NCI-H2171 (cell line): ENCODE data around the gene TNFAIP1.

Experiments
- DNase-seq: peaks from one replicate; lab custom pipeline; 2025; lab: John Stamatoyannopoulos, UW

Gene TNFAIP1

DNA sequence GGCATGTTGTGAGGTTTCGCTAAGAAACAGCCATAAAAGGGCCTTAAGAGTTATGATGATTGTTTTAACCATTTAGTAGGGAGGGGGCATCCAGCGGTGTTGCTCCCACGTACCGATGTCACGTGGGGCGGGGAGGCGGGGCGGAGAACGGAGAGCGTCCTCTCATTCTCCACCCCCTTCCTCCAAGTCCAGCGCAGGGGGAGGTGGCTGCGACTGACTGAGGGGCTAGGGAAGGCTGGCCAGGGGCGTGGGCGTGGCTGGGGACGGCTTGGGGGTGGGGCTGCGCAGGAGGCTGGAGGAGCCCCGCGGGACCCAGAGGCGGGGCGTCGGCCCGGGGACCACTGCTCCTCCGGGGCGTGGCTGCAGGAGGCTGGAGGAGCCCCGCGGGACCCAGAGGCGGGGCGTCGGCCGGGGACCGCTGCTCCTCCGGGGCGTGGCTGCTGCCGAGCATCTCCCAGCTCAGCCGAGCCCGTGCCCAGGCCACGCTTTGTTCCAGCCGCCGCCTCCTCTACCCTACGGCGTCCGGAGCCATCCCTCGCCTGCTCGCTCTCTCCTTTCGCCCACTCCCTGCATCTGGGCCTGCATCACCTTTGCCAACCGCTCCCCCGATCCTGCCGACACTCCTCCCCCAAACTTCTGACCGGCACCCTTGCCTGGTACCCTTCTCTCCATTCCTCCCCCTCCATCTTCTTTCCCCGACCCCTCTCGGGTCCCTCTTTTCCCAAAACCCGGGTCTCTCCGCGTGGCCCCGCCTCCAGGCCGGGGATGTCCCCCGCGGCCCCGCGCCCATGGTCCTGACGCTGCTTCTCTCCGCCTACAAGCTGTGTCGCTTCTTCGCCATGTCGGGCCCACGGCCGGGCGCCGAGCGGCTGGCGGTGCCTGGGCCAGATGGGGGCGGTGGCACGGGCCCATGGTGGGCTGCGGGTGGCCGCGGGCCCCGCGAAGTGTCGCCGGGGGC is 36.0 kb downstream of the TNFAIP1 start, which contains the start of gene SARM1:
SARM1 (plus strand) TSS at position 450 of the 958 bp plus-strand sequence; CDS start at position 789, 339 bp downstream.
- DNase-seq = peak; percentile 93

- DNase-seq = peak; percentile 46
These were observed 36.8 kb downstream of the TNFAIP1 start for GRCh38 chr17:28372203-28372944.

DNA sequence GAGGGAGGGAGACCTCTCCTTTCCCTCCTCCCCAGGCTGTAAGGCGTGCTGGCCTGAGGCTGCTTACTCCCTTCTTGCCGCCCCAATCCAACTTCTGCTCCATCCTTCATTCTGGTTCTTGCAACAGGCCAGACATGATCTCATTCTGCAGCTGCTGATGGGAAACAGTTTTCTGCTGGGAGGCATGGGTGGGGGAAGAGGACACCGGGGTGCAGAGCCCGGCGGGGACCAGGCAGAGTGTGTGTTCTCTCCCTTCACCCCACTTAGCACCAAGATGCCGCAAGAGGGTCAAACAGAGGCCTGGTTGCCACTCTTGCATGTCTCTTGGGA is 37.3 kb downstream of the TNFAIP1 start:
- DNase-seq = no peak

DNA sequence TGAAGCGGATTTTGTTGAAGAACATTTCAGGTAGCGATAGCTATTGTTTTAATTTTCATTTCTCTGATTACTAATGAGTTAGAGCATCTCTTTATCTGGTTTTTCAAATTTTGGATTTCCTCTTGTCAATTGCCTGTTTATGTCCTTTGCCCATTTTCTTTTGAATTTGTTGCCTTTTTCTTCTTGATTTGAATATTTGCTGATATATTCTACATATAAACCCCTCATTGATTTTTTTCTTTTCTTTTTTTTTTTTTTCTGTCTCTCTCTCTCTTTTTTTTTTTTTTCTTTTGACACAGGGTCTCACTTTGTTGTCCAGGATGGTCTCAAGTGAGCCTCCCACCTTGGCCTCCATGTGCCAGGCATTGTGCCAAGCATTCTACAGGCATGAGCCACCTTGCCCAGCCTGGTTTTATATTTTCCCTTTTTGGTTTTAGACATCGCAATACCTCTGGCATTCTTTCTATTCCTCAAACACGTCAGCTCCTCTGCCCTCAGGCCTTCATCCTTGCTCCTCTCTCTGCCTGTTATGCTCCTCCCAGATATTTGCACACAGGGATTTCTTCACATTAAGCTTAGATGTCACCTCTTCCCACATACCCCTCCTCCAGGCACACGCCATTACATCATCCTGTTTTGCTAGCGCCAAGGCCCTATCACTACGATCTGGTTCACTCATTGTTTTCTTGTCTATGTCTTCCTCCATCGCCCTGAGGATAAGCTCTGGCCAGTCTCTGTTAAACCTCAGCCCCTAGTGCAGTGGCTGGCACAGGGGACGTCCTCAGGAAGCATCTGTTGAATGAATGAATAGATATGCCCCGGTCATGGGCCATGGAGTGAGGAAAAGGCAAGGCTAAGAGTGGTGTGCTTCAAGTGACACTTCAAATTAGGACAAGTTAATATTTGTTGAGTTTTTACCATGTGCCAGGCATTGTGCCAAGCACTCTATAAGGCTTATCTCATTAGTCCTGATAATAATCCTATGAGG is 44.5 kb downstream of the TNFAIP1 start:
- DNase-seq = no peak

DNA sequence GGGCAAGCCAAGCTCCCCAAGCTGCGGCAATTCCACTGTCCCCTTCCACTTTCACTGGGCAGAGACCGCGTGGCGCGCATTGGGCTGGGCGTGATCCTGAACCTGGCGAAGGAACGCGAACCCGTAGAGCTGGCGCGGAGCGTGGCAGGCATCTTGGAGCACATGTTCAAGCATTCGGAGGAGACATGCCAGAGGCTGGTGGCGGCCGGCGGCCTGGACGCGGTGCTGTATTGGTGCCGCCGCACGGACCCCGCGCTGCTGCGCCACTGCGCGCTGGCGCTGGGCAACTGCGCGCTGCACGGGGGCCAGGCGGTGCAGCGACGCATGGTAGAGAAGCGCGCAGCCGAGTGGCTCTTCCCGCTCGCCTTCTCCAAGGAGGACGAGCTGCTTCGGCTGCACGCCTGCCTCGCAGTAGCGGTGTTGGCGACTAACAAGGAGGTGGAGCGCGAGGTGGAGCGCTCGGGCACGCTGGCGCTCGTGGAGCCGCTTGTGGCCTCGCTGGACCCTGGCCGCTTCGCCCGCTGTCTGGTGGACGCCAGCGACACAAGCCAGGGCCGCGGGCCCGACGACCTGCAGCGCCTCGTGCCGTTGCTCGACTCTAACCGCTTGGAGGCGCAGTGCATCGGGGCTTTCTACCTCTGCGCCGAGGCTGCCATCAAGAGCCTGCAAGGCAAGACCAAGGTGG is 45.7 kb downstream of the TNFAIP1 start:
- DNase-seq = no peak

DNA sequence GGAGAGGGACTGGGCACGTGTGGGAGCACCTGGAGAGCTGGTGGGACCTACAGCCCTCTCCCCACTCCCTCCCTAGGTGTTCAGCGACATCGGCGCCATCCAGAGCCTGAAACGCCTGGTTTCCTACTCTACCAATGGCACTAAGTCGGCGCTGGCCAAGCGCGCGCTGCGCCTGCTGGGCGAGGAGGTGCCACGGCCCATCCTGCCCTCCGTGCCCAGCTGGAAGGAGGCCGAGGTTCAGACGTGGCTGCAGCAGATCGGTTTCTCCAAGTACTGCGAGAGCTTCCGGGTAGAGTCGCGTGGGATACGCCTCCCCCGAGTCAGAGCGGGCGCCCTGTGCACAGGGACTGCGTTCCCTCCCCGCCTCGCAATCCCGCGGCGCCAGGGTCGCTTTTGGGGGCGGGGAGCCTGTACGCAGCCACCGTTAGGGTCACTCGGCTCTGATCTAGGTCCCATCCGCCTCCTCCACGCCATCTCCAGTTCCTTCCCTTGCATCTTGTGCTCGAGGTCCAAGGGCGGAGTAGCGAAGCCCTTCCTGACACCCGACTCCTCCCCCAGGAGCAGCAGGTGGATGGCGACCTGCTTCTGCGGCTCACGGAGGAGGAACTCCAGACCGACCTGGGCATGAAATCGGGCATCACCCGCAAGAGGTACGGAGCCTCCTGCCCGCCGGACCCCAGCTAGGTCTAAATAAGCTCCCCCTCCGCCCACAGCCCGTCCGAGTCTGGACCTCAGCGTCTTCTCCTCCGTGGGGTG is 48.9 kb downstream of the TNFAIP1 start:
- no peak for DNase-seq

DNA sequence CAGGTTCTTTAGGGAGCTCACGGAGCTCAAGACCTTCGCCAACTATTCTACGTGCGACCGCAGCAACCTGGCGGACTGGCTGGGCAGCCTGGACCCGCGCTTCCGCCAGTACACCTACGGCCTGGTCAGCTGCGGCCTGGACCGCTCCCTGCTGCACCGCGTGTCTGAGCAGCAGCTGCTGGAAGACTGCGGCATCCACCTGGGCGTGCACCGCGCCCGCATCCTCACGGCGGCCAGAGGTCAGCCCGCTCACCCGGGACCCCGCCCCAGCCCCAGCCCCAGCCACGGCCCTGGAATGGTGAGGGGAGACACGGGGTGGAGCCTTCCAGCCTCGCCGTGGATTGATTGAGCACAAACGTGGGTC is 49.5 kb downstream of the TNFAIP1 start:
- DNase-seq = no peak

DNA sequence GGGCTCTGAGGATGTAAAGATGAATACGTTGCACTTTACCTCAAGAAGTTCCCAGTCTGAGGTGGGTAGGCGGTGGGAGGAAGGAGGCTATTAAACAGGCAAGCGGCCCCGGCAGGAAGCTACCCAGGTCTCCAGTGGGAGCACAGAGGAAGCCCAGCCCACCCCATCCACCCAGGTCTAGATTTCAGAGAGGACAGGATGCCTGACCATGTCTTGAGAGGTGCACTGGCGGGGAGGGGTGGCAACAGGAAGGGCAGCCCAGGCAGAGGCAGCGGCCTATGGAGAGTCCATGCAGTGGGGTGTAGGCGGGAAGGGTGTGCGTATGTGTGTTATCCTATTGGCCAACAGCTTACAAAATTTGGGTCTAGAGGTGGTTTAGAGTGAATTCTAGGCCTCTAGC is 49.8 kb downstream of the TNFAIP1 start:
- DNase-seq = no peak

DNA sequence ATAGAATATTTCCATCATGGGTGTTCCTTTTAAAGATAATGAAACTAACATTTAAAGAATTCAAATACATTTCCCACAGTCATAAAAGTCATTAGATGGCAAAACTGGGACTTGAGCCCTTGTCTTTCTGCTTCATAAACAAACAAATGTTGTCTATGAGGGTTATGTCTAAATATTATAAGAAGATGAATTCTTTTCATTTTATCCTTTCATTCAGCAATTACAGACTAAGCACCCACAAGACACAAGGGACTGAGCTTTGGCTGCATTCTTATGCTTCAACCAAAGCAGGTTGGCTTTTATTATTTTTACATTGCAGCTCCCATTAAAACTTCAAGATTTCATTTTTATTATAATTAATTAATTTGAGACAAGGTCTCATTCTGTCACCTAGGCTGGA is 50.8 kb downstream of the TNFAIP1 start:
- DNase-seq = no peak

GRCh38 chr17:28388106-28388505 is 52.5 kb downstream of the TNFAIP1 start:
- DNase-seq = no peak

GRCh38 chr17:28390141-28390540 is 54.6 kb downstream of the TNFAIP1 start:
- DNase-seq = no peak

DNA sequence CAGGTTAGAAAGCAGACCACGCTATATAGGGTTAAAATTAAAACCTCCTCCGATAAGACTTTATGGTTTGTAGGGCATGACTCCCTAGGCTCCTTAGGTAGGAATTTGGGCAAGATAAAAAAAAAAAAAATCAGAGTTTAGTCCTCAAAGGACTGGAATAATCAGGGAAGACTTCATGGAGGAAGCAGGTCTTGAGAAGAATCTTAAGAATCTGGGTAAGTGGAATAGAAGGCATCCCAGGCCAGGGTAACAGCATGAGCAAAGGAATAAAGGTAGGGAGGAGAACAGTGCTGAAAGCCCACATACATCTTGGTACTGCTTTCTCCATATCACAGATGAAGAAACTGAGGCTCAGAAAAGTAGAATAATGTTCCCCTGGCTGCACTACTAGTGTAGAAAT is 55.0 kb downstream of the TNFAIP1 start:
- no peak for DNase-seq

GRCh38 chr17:28390984-28391383 is 55.4 kb downstream of the TNFAIP1 start:
- no peak for DNase-seq

DNA sequence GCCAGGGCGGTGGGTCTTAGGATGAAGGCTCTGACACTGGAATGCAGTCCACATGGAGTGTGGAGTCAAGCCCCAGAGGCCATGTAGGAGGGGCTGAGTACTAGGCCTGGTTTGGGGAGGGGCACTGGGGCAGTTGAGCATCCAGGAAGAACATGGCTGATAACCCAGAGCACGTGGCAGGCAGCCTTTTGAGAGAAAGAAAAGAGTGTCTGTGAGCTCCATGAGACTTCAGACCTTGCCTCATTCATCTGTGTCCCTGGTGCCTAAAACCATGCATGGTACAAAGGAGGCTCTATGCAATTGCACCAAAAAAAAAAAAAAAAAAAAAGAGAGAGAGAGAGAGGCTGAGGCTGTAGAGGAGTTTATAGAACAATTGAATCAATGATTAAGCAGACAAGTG is 55.8 kb downstream of the TNFAIP1 start:
- DNase-seq = no peak

- no peak for DNase-seq
These were observed 56.9 kb downstream of the TNFAIP1 start for GRCh38 chr17:28392491-28392890.

DNA sequence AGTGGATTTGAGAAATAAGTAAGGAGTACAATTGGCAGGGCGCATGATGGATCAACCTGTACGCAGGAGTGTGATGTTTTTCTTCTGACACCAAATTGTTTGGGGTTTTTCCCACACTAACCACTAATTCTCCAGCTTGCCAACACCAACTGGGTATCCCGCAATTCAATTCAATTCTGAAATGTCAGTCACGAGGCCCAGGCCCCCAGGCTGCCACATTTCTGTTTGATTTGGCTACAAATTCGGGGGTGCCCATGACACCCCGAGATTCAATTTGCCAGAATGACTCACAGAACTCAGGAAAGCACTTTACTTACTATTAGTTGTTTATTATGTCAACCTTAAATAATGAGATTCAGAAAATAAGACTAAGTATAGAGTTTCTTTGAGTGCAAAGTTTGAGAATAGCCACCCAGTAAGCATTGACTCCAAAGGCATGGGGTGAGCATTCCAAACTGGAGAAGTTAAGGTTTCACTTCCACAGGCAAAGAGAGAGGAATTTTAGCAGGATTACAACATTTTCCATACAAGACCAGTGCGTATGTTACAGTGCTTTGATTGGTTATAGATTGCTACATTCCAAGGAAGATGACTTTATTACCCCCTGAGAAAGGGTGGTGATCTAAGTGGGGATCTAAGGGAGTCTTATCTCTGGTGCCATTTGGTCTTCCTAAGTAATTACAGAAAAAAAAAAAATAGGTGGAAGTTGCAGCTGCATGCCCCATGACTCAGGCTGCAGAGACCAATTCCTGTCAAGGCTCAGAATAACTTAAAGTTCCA is 59.0 kb downstream of the TNFAIP1 start:
- no peak for DNase-seq

DNA sequence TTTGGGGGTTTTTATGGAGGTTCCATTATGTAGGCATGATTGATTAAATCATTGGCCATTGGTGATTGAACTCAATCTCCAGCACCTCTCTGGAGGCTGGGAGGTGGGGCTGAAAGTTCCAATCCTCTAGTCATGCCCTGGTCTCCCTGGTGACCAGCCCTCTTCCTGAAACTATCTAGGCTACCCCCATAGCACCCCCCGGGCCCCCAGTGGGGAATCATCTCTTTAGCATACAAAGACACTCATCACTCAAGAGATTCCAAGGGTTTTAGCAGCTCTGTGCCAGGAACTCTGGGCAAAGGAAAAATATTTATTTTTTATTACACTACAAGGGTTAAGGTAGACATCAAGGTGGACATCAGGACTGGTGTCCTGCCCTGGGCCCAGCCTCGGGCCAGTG is 59.9 kb downstream of the TNFAIP1 start:
- DNase-seq = no peak

DNA sequence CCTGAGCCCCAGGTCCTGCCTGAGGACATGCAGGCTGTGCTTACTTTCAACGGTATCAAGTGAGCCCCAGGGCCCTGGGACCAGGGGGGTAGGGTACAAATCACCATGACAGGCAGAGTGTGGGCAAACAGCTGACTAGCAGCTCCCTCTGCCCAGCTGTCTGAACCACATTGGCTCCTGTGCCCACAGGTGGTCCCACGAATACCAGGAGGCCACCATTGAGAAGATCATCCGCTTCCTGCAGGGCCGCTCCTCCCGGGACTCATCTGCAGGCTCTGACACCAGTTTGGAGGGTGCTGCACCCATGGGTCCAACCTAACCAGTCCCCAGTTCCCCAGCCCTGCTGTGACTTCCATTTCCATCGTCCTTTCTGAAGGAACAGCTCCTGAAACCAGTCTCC is 60.4 kb downstream of the TNFAIP1 start:
- DNase-seq = no peak
